ENCODE measurements around the gene PCCA.

The PCCA gene

DNA sequence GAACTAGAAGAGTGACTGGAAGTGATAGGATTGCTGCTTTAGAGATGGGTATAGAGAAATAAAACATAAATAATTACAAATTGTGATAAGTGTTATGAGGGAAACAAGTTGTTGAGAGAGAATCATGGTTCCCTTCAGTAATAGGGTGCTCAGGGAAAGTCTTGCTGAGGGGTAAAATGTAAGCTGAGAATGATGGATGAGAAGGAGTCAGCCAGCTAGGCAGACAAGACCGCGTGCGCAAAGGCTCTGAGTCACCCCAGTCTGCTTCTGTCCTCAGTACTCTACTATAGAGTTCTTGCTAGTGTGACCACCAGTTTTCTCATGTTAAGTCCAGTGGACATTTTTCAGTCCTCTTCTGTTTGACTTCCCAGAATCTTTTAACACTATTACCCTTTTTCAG lies 39.5 kb downstream of the PCCA start:
- no peak for DNase-seq (ENCODE audit: extremely low read depth, low read depth)
- no peak for TF ChIP-seq CTCF (IDR thresholded peaks at IDR 0.05; ENCODE audit: low read depth, low read length, missing control alignments)
- H3K4me3 ChIP-seq (replicated peaks; ENCODE audit: low read depth, low read length): no peak overlapping the region

DNA sequence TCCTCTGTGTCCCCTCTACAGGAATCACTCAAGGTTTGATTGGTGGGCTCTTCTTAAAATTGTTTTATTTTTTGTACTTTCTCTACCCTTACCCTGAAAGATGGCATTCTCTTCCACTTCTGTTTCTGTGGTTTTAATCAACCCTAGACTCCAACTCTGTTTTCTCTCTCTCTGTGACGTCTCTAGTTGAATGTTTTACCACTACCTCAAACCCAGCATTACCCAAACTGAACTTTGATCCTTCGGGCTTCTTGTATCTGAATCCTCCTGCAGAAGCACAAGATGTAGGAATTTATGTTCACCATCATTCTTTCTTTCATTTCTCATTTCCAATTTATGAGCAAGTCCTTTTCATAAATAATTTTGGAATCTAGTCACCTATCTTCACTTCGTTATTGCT lies 39.9 kb downstream of the PCCA start:
- DNase-seq (ENCODE audit: extremely low read depth, low read depth): no peak
- no peak overlapping the region for H3K4me3 ChIP-seq (replicated peaks; ENCODE audit: low read depth, low read length)
- TF ChIP-seq CTCF (IDR thresholded peaks at IDR 0.05; ENCODE audit: low read depth, low read length, missing control alignments): no peak

GRCh38 chr13:100129605-100130004 lies 40.7 kb downstream of the PCCA start:
- DNase-seq (ENCODE audit: extremely low read depth, low read depth): no peak
- H3K4me3 ChIP-seq (replicated peaks; ENCODE audit: low read depth, low read length): no peak overlapping the region
- TF ChIP-seq CTCF (IDR thresholded peaks at IDR 0.05; ENCODE audit: low read depth, low read length, missing control alignments): no peak

DNA sequence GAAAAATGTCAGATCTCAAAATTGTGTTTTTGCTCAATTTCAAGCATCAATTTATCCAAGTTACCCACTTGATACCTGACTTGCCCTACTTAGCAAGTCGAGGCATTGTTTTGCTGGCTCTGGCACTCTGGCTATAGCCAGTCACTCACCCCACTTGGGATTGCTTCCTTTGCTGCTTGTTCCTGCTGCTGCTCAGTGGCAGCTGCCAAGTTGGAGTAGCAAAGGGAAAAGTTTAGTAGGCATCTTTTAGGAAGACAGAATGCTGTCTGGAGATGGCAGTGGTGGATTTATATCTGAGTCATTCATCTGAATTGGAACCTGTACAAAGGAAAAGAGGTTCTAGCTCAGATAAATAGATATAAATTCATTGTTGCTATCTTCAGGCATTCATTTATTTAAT lies 41.2 kb downstream of the PCCA start:
- no peak overlapping the region for H3K4me3 ChIP-seq (replicated peaks; ENCODE audit: low read depth, low read length)
- no peak for TF ChIP-seq CTCF (IDR thresholded peaks at IDR 0.05; ENCODE audit: low read depth, low read length, missing control alignments)
- no peak for DNase-seq (ENCODE audit: extremely low read depth, low read depth)

- DNase-seq (ENCODE audit: extremely low read depth, low read depth): no peak
- no peak for TF ChIP-seq CTCF (IDR thresholded peaks at IDR 0.05; ENCODE audit: low read depth, low read length, missing control alignments)
- no peak overlapping the region for H3K4me3 ChIP-seq (replicated peaks; ENCODE audit: low read depth, low read length)
Measured at GRCh38 chr13:100130930-100131511, 42.1 kb downstream of the PCCA start.

GRCh38 chr13:100131863-100132574 lies 43.1 kb downstream of the PCCA start:
- no peak overlapping the region for H3K4me3 ChIP-seq (replicated peaks; ENCODE audit: low read depth, low read length)
- TF ChIP-seq CTCF (IDR thresholded peaks at IDR 0.05; ENCODE audit: low read depth, low read length, missing control alignments): no peak
- peak; percentile 87 for DNase-seq (ENCODE audit: extremely low read depth, low read depth)
